Measurements from ENCODE around the gene IKZF5.

GRCh38 chr10:122995936-122996335 is 12.7 kb downstream of the IKZF5 start:
- TF ChIP-seq CTCF (conservative IDR thresholded peaks at IDR 0.05; ENCODE audit: low read depth in 2 of 2), result no peak
- TF ChIP-seq EZH2phosphoT487 (IDR thresholded peaks at IDR 0.05; ENCODE audit: unreplicated experiment), result no peak
- no peak for TF ChIP-seq POLR2AphosphoS5 (IDR thresholded peaks at IDR 0.05; ENCODE audit: low read depth)
- no peak for TF ChIP-seq CREB1 (CRISPR knock-in tag; IDR thresholded peaks at IDR 0.05; ENCODE audit: low read depth)
- no peak for TF ChIP-seq NANOG (IDR thresholded peaks at IDR 0.05; ENCODE audit: borderline replicate concordance)
- no peak for TF ChIP-seq EZH2 (IDR thresholded peaks at IDR 0.05; ENCODE audit: low read depth, unreplicated experiment)
- TF ChIP-seq REST (IDR thresholded peaks at IDR 0.05; ENCODE audit: unreplicated experiment), result no peak
- TF ChIP-seq JUNB (IDR thresholded peaks at IDR 0.05; ENCODE audit: unreplicated experiment), result no peak
- TF ChIP-seq STAT1 (IDR thresholded peaks at IDR 0.05; ENCODE audit: unreplicated experiment), result no peak
- TF ChIP-seq, protein P1, sequence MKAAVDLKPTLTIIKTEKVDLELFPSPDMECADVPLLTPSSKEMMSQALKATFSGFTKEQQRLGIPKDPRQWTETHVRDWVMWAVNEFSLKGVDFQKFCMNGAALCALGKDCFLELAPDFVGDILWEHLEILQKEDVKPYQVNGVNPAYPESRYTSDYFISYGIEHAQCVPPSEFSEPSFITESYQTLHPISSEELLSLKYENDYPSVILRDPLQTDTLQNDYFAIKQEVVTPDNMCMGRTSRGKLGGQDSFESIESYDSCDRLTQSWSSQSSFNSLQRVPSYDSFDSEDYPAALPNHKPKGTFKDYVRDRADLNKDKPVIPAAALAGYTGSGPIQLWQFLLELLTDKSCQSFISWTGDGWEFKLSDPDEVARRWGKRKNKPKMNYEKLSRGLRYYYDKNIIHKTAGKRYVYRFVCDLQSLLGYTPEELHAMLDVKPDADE (IDR thresholded peaks at IDR 0.05), result no peak
- TF ChIP-seq, protein P2, sequence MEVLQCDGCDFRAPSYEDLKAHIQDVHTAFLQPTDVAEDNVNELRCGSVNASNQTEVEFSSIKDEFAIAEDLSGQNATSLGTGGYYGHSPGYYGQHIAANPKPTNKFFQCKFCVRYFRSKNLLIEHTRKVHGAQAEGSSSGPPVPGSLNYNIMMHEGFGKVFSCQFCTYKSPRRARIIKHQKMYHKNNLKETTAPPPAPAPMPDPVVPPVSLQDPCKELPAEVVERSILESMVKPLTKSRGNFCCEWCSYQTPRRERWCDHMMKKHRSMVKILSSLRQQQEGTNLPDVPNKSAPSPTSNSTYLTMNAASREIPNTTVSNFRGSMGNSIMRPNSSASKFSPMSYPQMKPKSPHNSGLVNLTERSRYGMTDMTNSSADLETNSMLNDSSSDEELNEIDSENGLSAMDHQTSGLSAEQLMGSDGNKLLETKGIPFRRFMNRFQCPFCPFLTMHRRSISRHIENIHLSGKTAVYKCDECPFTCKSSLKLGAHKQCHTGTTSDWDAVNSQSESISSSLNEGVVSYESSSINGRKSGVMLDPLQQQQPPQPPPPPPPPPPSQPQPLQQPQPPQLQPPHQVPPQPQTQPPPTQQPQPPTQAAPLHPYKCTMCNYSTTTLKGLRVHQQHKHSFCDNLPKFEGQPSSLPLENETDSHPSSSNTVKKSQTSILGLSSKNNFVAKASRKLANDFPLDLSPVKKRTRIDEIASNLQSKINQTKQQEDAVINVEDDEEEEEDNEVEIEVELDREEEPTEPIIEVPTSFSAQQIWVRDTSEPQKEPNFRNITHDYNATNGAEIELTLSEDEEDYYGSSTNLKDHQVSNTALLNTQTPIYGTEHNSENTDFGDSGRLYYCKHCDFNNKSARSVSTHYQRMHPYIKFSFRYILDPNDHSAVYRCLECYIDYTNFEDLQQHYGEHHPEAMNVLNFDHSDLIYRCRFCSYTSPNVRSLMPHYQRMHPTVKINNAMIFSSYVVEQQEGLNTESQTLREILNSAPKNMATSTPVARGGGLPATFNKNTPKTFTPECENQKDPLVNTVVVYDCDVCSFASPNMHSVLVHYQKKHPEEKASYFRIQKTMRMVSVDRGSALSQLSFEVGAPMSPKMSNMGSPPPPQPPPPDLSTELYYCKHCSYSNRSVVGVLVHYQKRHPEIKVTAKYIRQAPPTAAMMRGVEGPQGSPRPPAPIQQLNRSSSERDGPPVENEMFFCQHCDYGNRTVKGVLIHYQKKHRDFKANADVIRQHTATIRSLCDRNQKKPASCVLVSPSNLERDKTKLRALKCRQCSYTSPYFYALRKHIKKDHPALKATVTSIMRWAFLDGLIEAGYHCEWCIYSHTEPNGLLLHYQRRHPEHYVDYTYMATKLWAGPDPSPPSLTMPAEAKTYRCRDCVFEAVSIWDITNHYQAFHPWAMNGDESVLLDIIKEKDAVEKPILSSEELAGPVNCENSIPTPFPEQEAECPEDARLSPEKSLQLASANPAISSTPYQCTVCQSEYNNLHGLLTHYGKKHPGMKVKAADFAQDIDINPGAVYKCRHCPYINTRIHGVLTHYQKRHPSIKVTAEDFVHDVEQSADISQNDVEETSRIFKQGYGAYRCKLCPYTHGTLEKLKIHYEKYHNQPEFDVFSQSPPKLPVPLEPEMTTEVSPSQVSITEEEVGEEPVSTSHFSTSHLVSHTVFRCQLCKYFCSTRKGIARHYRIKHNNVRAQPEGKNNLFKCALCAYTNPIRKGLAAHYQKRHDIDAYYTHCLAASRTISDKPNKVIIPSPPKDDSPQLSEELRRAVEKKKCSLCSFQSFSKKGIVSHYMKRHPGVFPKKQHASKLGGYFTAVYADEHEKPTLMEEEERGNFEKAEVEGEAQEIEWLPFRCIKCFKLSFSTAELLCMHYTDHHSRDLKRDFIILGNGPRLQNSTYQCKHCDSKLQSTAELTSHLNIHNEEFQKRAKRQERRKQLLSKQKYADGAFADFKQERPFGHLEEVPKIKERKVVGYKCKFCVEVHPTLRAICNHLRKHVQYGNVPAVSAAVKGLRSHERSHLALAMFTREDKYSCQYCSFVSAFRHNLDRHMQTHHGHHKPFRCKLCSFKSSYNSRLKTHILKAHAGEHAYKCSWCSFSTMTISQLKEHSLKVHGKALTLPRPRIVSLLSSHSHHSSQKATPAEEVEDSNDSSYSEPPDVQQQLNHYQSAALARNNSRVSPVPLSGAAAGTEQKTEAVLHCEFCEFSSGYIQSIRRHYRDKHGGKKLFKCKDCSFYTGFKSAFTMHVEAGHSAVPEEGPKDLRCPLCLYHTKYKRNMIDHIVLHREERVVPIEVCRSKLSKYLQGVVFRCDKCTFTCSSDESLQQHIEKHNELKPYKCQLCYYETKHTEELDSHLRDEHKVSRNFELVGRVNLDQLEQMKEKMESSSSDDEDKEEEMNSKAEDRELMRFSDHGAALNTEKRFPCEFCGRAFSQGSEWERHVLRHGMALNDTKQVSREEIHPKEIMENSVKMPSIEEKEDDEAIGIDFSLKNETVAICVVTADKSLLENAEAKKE (CRISPR knock-in tag; IDR thresholded peaks at IDR 0.05), result no peak

Data from GM23338 (cell line).